Neural cell (in vitro differentiated cells): ENCODE results near the gene SGIP1. TPM values are rescaled to one million over a fixed set of nuclear protein-coding genes. Genes with fewer than 3 reads are reported as not detected.

Source experiments
- H2AFZ ChIP-seq: fragments of 200-600, 300-800 bp; sonication (generic), shearing (Covaris generic); 2 replicates; pipeline ENCODE4 v1.6.0; 2014; ENCODE audit warnings: low read depth, mild to moderate bottlenecking, antibody characterized with exemption, low read length, moderate library complexity
- H3F3A ChIP-seq: fragments of 200-600 bp; shearing (Covaris generic); 2 replicates; pipeline ENCODE4 v1.6.1; 2016; ENCODE audit warnings: mild to moderate bottlenecking, moderate library complexity, mixed read lengths, antibody characterized with exemption, low read length; ENCODE audit not compliant: insufficient read depth, poor library complexity, severe bottlenecking
- H3K27ac ChIP-seq: fragments of 200-600, 300-800 bp; sonication (generic), shearing (Covaris generic); 2 replicates; pipeline ENCODE4 v1.5.1; 2014; ENCODE audit warnings: mild to moderate bottlenecking, low read length, moderate library complexity
- H3K27me3 ChIP-seq: fragments of 300-800, 200-600 bp; sonication (generic), shearing (Covaris generic); 2 replicates; pipeline ENCODE4 v1.6.0; 2014; ENCODE audit warnings: mild to moderate bottlenecking, low read depth, low read length, moderate library complexity; ENCODE audit not compliant: insufficient read depth
- H3K36me3 ChIP-seq: fragments of 300-800, 200-600 bp; sonication (generic), shearing (Covaris generic); 2 replicates; pipeline ENCODE4 v1.5.1; 2014; ENCODE audit warnings: mild to moderate bottlenecking, antibody characterized with exemption, low read length, moderate library complexity; ENCODE audit not compliant: insufficient read depth
- H3K4me2 ChIP-seq: fragments of 300-800, 200-600 bp; sonication (generic), shearing (Covaris generic); 2 replicates; pipeline ENCODE4 v1.6.0; 2014; ENCODE audit warnings: mild to moderate bottlenecking, low read length
- H3K4me3 ChIP-seq: fragments of 300-800, 200-600 bp; sonication (generic), shearing (Covaris generic); 2 replicates; pipeline ENCODE4 v1.5.1; 2014; ENCODE audit warnings: mild to moderate bottlenecking, low read length, moderate library complexity
- H3K79me2 ChIP-seq: fragments of 200-600 bp; shearing (Covaris generic); replicated peaks from 2 replicates; pipeline ENCODE4 v1.6.0; 2014; ENCODE audit warnings: mild to moderate bottlenecking, low read length, moderate library complexity; ENCODE audit not compliant: insufficient read depth
- H3K9ac ChIP-seq: fragments of 300-800, 200-600 bp; sonication (generic), shearing (Covaris generic); 2 replicates; pipeline ENCODE4 v1.6.1; 2016; ENCODE audit warnings: mild to moderate bottlenecking, low read length, mixed read lengths
- H3K9me2 ChIP-seq: fragments of 200-600 bp; shearing (Covaris generic); 2 replicates; pipeline ENCODE4 v1.6.1; 2016; ENCODE audit warnings: mild to moderate bottlenecking, low read length, mixed read lengths; ENCODE audit not compliant: insufficient read depth
- H3K9me3 ChIP-seq: fragments of 200-600, 300-800 bp; sonication (generic), shearing (Covaris generic); 2 replicates; pipeline ENCODE4 v1.6.1; 2016; ENCODE audit warnings: mild to moderate bottlenecking, mixed run types, low read length, moderate library complexity, mixed read lengths
- H4K20me1 ChIP-seq: fragments of 200-600 bp; shearing (Covaris generic); 2 replicates; pipeline ENCODE4 v1.6.1; 2016; ENCODE audit warnings: mild to moderate bottlenecking, mixed run types; ENCODE audit not compliant: insufficient read depth
- CTCF ChIP-seq: fragments of 450-650 bp; IDR thresholded peaks from 2 replicates; pipeline ENCODE4 v1.5.1; 2014; ENCODE audit warnings: antibody characterized with exemption, mild to moderate bottlenecking, moderate library complexity; ENCODE audit not compliant: poor library complexity, severe bottlenecking
- EP300 ChIP-seq: fragments of 450-650 bp; conservative IDR thresholded peaks from 2 replicates; pipeline ENCODE4 v1.6.1; 2014; ENCODE audit warnings: antibody characterized with exemption, mild to moderate bottlenecking, moderate library complexity; ENCODE audit not compliant: poor library complexity, severe bottlenecking
- EZH2 ChIP-seq: fragments of 200-600, 300-800 bp; shearing (Covaris generic), sonication (generic); IDR thresholded peaks from 2 replicates; pipeline ENCODE4 v1.6.1; 2014; ENCODE audit warnings: antibody characterized with exemption, low read length, borderline replicate concordance, mild to moderate bottlenecking; ENCODE audit not compliant: insufficient read depth, poor library complexity, severe bottlenecking
- MXI1 ChIP-seq: fragments of 450-650 bp; conservative IDR thresholded peaks from 2 replicates; pipeline ENCODE4 v1.6.1; 2014; ENCODE audit warnings: antibody characterized with exemption, mild to moderate bottlenecking; ENCODE audit not compliant: poor library complexity, severe bottlenecking
- POLR2AphosphoS5 ChIP-seq: IDR thresholded peaks from 2 replicates; pipeline ENCODE4 v1.6.1; 2012
- RAD21 ChIP-seq: fragments of 450-650 bp; conservative IDR thresholded peaks from 2 replicates; pipeline ENCODE4 v1.6.1; 2014; ENCODE audit warnings: antibody characterized with exemption, mild to moderate bottlenecking, moderate library complexity
- REST ChIP-seq: IDR thresholded peaks from 2 replicates; pipeline ENCODE4 v1.6.1; 2012; ENCODE audit warnings: borderline replicate concordance
- SMC3 ChIP-seq: fragments of 450-650 bp; conservative IDR thresholded peaks from 2 replicates; pipeline ENCODE4 v1.6.1; 2014; ENCODE audit warnings: antibody characterized with exemption, mild to moderate bottlenecking, moderate library complexity; ENCODE audit not compliant: poor library complexity
- TAF1 ChIP-seq: IDR thresholded peaks from 2 replicates; pipeline ENCODE4 v1.6.1; 2012; ENCODE audit warnings: low read depth
- polyA plus RNA-seq: library from polyadenylated mRNA; depleted of rRNA; stranded (reverse); fragments of >200 nt; gene quantifications from 2 replicates; pipeline ENCODE4 v1.2.3, GENCODE V29; 2014

Gene SGIP1
- polyA plus RNA-seq, 1 donor from 2014 or later: 50.5 TPM

- Histone ChIP-seq H3K79me2 (no peaks in the 10 kb centered on the region), H3K27ac (no peak overlapping the region), H3F3A (no peaks in the 10 kb centered on the region), H3K36me3 (no peaks in the 10 kb centered on the region), H3K9me3 (no peaks in the 10 kb centered on the region), H3K9ac (no peak overlapping the region), H2AFZ (no peak overlapping the region), H3K4me3 (no peak overlapping the region), H3K9me2 (no peaks in the 10 kb centered on the region), H4K20me1 (no peaks in the 10 kb centered on the region), H3K27me3 (peaks cover 21% of the 10 kb centered on the region), H3K4me2 (no peak overlapping the region)
- no peak for TF ChIP-seq CTCF
- no peak for TF ChIP-seq EP300
- TF ChIP-seq MXI1: no peak
- TF ChIP-seq EZH2: no peak
- TF ChIP-seq POLR2AphosphoS5: no peak
- no peak for TF ChIP-seq REST
- no peak for TF ChIP-seq SMC3
- no peak for TF ChIP-seq TAF1
- TF ChIP-seq RAD21: no peak
Measured at GRCh38 chr1:66750577-66750976, 216.6 kb downstream of the SGIP1 start.

GRCh38 chr1:66751160-66751559 is 217.2 kb downstream of the SGIP1 start:
- Histone ChIP-seq H3K4me2 (no peak overlapping the region), H4K20me1 (no peaks in the 10 kb centered on the region), H3K4me3 (no peak overlapping the region), H3K27ac (no peak overlapping the region), H3K79me2 (no peaks in the 10 kb centered on the region), H3K9me2 (no peaks in the 10 kb centered on the region), H3K27me3 (peaks cover 21% of the 10 kb centered on the region), H3K36me3 (no peaks in the 10 kb centered on the region), H3K9me3 (no peaks in the 10 kb centered on the region), H2AFZ (no peak overlapping the region), H3F3A (no peaks in the 10 kb centered on the region), H3K9ac (no peak overlapping the region)
- TF ChIP-seq EZH2 (no peak), EP300 (no peak), RAD21 (no peak), CTCF (no peak), POLR2AphosphoS5 (no peak), TAF1 (no peak), SMC3 (no peak), REST (no peak), MXI1 (no peak)
